Uterine smooth muscle cell (primary cell): ENCODE results near the gene NLE1. TPM values are rescaled to one million over a fixed set of nuclear protein-coding genes. Genes with fewer than 3 reads are reported as not detected.

Source experiments
- total RNA-seq: library from RNA; depleted of rRNA; stranded (reverse); fragments of >200 nt; gene quantifications from 2 replicates; pipeline ENCODE4 v1.2.3, GENCODE V29; 2014

The NLE1 gene
- total RNA-seq: 25.1 and 30.8 TPM in 2 replicates

GRCh38 chr17:35141681-35142466 lies at the start of gene NLE1:
Gene NLE1, minus strand, starts transcription at chr17:35142303. Its CDS starts 28 bp downstream, at chr17:35142275.

GRCh38 chr17:35147375-35147905 lies 5.3 kb upstream of the NLE1 start, which contains the start of gene UNC45B:
Gene UNC45B, plus strand, starts transcription at chr17:35147817. Its CDS starts 447 bp downstream, at chr17:35148264.

GRCh38 chr17:35121315-35121714 lies 20.8 kb downstream of the NLE1 start, which contains the start of gene FNDC8:
Gene FNDC8, plus strand, starts transcription at chr17:35121615. Its CDS starts 79 bp downstream, at chr17:35121694.

GRCh38 chr17:35119370-35120165 lies 22.5 kb downstream of the NLE1 start, which contains the start of gene RAD51D:
Gene RAD51D, minus strand, starts transcription at chr17:35119860. Its CDS starts 247 bp downstream, at chr17:35119613.

Other genes with a start within 250 kb of the NLE1 start
- gene CCT6B, start 180.8 kb downstream of the NLE1 start, total RNA-seq: 0.66 and 1.2 TPM in 2 replicates
- 15.2 and 16.2 TPM in 2 replicates for gene ZNF830, start 180.8 kb downstream of the NLE1 start, total RNA-seq
- 48.4 and 75.0 TPM in 2 replicates for gene LIG3, start 161.8 kb downstream of the NLE1 start, total RNA-seq
- 12.2 and 24.2 TPM in 2 replicates for gene RFFL, start 78.6 kb downstream of the NLE1 start, total RNA-seq
- gene RAD51D, start 22.4 kb downstream of the NLE1 start, total RNA-seq: 9.9 and 11.6 TPM in 2 replicates
- gene FNDC8, start 20.7 kb downstream of the NLE1 start, total RNA-seq: not detected in 2 replicates
- gene UNC45B, start 5.5 kb upstream of the NLE1 start, total RNA-seq: not detected in 2 replicates
- not detected in 2 replicates for gene SLC35G3, start 52.1 kb upstream of the NLE1 start, total RNA-seq
- gene SLFN5, start 100.8 kb upstream of the NLE1 start, total RNA-seq: 139 and 188 TPM in 2 replicates
- gene SLFN11, start 231.3 kb upstream of the NLE1 start, total RNA-seq: 141 and 147 TPM in 2 replicates